PC-3 (cell line): Measurements from ENCODE around the gene DNPEP.

Experiments used
- EZH2 ChIP-seq: fragments of 300-600 bp; sonication (generic); IDR thresholded peaks from one replicate; pipeline ENCODE4 v1.6.1; 2017; ENCODE audit warnings: antibody characterized with exemption, mild to moderate bottlenecking, low read length; ENCODE audit not compliant: unreplicated experiment
- EZH2phosphoT487 ChIP-seq: fragments of 300-600 bp; sonication (generic); IDR thresholded peaks from 2 replicates; pipeline ENCODE4 v1.6.1; 2018; ENCODE audit warnings: mild to moderate bottlenecking, antibody characterized with exemption, low read length, borderline replicate concordance
- TF ChIP-seq, protein P1 (sequence below): fragments of 300-600 bp; sonication (generic); conservative IDR thresholded peaks from 2 replicates; pipeline ENCODE4 v1.5.1; 2017; ENCODE audit warnings: antibody characterized with exemption, low read depth, mild to moderate bottlenecking, low read length

DNA sequence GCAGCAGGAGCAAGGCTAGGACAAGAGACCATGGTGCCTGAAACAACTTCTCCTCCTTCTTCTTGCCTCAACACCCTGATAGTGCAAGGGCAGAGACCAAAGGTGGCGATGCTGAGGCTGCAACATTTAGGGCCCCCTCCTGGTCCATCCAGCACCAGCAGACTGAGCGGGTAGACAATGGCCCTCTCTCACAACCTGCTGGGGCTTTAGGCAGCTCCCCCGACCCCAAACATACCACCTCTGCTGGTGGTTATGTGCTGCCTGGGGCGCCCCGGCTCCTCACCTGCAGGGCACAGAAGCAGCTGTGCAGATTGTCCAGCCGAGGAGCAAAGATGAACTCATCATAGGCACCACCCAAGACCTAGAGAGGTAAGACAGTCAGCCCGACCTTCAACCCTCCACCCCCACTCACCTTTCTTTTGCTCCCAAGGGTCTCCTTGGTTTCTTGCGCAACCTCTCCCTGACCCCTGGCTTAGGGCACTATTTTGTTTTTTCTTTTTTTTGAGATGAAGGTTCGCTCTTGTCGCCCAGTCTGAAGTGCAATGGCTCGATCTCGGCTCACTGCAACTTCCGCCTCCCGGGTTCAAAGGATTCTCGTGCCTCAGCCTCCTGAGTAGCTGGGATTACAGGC, 3.5 kb downstream of the DNPEP start:
- TF ChIP-seq, protein P1, sequence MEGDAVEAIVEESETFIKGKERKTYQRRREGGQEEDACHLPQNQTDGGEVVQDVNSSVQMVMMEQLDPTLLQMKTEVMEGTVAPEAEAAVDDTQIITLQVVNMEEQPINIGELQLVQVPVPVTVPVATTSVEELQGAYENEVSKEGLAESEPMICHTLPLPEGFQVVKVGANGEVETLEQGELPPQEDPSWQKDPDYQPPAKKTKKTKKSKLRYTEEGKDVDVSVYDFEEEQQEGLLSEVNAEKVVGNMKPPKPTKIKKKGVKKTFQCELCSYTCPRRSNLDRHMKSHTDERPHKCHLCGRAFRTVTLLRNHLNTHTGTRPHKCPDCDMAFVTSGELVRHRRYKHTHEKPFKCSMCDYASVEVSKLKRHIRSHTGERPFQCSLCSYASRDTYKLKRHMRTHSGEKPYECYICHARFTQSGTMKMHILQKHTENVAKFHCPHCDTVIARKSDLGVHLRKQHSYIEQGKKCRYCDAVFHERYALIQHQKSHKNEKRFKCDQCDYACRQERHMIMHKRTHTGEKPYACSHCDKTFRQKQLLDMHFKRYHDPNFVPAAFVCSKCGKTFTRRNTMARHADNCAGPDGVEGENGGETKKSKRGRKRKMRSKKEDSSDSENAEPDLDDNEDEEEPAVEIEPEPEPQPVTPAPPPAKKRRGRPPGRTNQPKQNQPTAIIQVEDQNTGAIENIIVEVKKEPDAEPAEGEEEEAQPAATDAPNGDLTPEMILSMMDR, result no peak
- no peak for TF ChIP-seq EZH2
- no peak for TF ChIP-seq EZH2phosphoT487
